ENCODE results near the gene JARID2.
A peak's percentile ranks its signal among the peaks of the same experiment; 100 is the strongest.
"Not testable (repeated sequence)": the region's sequence is repeated elsewhere in the genome, so short reads cannot be mapped to it uniquely, and the experiment has no call there.

Gene JARID2

DNA sequence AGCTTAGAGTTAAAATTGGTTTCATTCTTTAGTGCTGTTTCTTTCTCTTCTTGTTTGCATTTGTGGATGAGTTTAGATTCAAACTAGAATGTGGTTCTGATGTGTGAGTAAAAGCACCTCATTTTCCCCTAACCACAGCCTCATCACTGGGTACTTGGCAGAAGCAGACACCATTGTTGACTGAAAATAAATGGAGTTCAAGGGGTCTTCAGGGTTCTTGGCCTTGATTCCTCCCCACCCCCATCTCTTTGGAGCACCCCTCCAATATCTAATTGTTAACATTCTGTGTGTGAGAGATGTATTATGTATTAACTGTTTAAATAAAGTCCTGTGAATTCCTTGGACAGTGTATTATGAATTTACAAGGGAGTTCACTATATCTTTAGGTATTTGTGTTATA is 59.6 kb downstream of the JARID2 start:
- no peak for FAIRE-seq
- no peak for DNase-seq (ENCODE audit: insufficient read length, low spot score)

DNA sequence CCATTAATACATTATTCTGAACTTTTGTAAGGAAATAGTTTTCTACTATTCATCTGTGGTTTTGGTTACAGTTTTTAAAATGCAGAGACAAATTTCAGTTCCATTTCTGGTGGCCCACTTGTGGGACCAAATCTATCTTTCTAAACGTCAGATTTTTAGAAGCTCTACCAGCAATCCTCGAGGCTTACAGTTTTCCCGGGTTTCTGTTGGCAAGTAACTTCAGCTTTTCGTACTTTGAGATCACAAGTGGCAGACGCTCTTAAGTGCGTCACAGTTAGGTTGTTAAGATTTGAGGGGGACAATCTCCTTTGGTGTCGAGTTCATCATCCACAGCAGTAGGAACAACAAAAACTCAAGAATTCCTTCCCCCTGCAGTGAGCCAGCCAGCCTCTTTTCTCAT is 60.0 kb downstream of the JARID2 start:
- FAIRE-seq (peak; percentile 95), DNase-seq (ENCODE audit: insufficient read length, low spot score) (no peak)

DNA sequence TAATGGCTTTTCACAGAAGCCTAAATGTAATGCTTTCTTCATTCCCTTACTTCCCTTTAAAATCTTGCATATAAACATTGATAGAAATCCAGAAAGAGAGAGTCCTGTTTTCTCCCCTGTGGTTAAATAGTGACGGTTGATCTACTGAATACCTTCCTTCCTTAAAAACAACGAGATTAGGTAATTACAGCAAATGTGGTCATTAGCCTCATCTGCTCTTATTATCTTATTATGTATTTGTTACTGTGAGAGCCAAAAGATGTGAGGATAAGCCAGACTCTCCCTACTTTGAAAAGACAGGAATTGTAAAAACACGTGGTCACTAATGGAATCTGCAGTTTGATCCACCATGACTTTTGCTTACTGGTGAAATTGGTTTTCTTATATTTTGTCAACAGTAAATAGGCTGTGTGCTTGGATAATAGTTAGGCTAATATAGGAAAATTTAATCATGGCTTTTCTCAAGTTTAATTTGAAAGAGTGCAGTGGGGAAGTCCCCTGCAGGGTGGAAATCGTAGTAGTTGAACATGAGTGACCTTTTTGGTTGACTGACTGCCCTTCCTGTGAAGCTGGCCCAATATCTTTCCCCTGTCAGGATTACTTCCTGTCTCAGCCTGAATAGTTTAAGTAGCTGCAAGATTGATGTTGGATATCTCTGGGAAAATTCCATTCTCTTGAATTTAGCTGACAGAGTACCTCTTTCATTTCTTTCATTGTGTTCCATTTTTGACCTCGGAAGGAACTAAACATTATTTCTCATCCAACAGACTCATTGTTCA is 62.8 kb downstream of the JARID2 start:
- FAIRE-seq: peak; percentile 85
- no peak for DNase-seq (ENCODE audit: insufficient read length, low spot score)

DNA sequence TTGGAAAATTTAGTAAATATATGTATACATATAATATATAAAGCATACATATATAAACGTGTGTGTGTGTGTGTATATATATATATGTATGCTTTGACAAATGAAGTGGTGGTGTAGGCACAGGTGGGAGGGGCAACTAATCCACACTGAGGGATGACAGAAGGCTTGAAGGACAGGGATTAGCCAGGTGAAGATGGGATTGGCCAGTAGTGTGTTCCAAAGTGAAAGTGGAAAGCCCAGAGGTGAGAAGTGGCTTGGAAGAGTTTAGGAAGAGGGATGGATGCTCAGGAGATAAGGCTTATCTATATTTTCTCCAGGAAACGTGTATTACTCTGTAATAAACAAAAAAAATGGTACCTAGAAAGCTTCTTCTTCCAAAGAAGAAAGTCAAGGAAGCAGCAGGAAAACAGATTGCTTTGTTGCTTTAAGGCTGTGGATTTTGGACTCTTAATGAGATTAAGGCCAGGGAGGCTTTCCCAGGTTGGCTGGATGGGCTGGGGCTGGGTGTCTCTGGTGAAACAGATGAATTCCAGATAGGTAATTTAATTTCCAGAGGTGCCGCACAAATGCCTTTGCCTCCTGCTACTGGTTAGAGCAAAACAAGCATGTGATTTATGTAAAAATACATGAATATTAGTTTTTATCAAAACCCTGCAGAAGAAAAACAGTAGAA is 63.9 kb downstream of the JARID2 start:
- FAIRE-seq (no peak), DNase-seq (ENCODE audit: insufficient read length, low spot score) (no peak)

DNA sequence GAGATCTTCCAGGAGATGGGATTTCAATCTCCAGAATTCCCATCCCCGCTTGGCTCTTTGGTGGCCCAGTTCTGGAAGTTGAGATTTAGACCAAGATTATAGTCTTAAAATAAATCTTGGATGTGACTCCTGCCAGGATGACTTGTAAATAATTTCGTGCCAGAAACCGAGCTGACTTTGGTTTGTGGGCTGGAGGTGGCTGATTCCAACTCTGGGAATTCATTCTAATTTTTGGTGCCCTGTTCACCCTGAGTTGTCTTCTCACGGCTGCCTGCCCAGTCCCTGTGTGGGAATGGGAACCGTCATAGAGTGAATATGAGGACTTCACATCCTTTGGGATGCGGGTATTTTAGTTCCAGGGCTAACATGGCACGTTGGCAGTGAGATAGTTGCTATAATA is 64.8 kb downstream of the JARID2 start:
- FAIRE-seq (no peak), DNase-seq (ENCODE audit: insufficient read length, low spot score) (no peak)

DNA sequence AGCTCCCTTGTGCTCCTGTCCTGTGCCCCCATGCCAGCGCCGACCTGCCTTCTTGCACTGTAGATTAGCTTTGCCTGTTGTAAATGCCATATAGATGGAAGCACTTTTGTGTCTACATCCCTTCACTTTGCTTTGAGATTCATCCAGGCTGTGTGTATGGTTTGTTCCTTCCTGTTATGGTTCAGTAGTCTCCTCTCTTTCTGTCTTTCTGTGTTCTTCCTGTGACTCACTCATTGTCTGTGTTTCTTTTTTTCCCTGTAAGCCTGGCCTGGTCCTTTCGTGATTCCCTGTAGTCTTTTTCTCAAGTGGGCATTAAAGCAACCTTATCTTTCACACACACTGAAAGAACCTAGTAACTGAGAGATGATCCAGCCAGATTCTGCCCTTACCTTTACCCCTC is 66.6 kb downstream of the JARID2 start:
- DNase-seq (ENCODE audit: insufficient read length, low spot score): no peak

DNA sequence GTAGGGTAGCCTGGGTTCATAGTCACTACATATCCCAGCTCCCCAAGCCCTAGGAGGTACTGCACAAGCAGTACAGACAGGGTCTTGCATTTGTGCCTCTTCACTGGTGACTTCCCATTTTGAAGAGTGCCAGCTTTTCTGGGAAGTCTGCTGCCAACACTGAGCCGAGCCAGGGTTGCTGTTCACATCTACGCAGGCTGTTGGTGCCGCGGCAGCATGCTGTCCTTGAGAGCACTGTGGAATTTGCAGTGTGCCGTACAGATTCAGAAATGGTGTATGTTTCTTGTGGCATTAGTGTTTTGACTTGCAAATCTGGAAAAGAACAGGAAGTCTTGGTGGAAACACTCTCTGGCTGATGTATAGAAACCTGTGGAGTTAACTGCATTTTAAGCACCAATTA is 67.5 kb downstream of the JARID2 start:
- no peak for DNase-seq (ENCODE audit: insufficient read length, low spot score)
- peak; percentile 92 for FAIRE-seq

More for the DNA sequence above, 66.6 kb downstream of the JARID2 start:
- FAIRE-seq: peak; percentile 90

DNA sequence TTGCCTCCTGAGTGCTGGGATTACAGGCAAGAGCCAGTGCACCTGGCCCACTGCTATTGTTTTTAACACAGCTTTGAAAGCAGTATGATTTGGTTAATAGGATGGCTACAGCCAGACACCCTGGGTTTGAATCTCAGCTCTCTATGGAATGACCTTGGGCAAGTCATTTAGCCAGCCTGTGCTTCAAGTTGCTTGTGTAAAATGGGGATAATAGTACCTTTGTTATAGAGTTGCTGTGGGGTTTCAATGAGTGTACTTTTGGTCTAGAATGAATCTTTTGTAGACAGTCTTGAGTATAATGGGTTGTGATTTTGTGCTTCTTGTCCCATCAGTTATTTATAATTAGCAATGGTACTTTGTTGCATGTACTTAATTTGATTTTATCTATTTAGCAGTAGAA is 70.9 kb downstream of the JARID2 start:
- no peak for DNase-seq (ENCODE audit: insufficient read length, low spot score)
- peak; percentile 47 for FAIRE-seq

DNA sequence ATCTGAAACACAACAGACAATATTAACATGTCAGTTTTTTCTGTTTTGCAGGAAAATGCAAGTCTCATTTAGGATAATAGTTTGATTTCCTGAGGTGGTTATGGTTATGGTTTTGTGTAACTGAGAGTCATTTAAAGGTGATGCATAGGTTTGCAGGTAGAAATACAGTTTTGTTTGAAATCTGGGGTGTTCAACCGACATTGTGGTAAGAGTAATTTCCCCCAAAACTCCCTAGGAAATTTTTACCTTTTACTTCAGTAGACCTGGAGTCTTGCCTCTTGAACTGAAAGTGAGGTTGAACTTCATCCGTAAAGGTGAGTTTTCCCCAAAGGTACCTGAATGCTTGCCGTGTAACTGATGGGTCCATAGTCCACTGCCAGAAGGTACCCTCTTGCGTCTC is 71.4 kb downstream of the JARID2 start:
- peak; percentile 40 for FAIRE-seq
- DNase-seq (ENCODE audit: insufficient read length, low spot score): no peak

DNA sequence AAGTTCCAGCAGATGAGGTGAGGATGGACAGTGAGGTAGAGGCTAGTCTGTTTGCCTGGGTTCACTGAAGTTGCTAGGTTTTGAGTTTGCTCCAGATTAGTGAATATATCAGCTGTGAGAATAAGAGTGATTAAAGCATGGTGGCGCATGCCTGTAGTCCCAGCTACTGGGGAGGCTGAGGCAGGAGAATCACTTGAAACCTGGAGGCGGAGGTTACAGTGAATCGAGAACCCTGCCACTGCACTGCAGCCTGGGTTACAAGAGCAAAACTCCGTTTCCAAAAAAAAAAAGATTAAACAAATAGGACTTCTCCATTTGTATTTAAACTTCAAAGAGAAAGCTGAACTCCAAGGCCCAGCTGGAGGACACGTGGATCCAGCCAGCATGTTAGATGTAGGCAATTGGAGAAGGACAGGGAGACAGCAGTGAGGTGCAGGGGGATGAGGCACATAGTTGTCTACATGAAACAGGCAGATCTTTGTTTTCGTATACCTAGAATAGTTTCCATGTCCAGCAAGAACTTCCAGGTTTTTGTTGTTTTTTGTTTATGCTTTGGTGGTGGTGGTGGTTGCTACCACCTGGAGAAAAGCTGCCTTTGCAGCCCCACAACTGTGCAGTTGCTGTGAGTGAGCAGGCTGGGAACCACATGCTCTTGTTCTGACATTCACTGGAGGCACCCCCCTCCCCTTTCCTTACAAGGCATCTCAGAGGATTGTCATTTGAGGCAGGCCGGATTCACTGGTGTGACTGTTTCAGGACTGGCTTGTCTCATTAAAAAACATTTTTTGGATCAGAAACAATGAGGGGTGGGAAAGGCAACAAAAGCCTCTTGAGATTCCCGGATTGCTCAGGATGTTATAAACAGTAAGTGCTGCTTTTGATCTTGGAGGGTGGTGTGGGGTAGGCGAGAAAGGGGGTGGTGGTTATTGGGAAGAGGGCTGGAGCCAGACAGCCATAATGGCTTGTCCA is 72.3 kb downstream of the JARID2 start:
- FAIRE-seq: peak; percentile 56
- DNase-seq (ENCODE audit: insufficient read length, low spot score): no peak

DNA sequence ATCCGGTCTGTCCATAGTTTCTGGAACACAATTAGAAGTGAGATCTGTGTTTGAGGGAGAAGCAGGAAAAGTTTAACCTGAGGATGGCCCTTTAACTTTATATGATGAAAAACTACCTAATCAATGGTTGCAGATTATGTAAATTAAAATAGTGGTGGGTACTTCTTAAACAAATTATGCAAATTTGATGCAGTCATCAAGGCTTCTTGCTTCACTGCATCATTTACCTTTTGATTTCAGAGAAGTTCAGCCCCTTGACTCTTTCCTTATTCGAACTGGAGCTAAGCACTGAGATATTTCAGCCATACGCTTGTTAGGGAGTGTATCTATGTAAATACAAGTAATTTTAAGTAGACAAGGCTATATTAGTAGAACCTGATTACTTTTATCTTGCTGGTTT is 73.8 kb downstream of the JARID2 start:
- FAIRE-seq (no peak), DNase-seq (ENCODE audit: insufficient read length, low spot score) (no peak)

DNA sequence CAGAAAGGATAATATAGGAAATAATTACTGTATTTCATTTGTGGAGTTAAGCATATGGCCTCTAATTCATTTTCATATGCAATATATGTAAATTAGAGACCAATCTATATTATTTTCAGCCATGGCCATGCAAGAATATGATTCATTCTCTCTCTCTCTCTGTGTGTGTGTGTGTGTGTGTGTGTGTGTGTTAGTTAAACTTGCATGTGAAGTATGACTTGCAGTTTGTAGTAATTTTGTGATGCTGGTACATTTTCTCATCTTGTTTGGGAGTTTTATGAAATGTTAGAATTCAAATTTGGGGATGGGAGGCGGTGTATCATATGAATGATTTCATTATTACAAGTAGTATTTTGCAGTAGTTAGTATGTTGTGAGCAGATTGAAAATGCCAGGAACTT is 74.8 kb downstream of the JARID2 start:
- DNase-seq (ENCODE audit: insufficient read length, low spot score): no peak
- FAIRE-seq: no peak

DNA sequence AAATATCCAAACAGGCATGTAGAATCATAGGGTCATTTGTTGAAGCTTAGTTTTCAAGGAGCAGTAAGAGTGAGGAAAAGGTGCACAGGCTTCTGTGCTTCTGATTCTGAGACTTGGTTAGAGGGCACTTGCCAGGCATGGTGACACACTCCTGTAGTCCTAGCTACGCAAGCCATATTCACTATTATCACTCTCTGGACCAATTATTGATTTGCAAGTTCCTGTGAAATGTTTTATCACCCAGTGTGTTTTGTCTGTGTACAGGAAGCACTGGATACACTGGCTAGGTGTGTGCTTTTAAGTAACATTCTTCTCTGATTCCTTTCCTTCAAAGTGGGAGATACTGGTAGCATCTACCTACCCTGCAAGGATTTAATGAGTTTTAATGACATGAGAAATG is 76.3 kb downstream of the JARID2 start:
- FAIRE-seq: no peak
- DNase-seq (ENCODE audit: insufficient read length, low spot score): no peak

DNA sequence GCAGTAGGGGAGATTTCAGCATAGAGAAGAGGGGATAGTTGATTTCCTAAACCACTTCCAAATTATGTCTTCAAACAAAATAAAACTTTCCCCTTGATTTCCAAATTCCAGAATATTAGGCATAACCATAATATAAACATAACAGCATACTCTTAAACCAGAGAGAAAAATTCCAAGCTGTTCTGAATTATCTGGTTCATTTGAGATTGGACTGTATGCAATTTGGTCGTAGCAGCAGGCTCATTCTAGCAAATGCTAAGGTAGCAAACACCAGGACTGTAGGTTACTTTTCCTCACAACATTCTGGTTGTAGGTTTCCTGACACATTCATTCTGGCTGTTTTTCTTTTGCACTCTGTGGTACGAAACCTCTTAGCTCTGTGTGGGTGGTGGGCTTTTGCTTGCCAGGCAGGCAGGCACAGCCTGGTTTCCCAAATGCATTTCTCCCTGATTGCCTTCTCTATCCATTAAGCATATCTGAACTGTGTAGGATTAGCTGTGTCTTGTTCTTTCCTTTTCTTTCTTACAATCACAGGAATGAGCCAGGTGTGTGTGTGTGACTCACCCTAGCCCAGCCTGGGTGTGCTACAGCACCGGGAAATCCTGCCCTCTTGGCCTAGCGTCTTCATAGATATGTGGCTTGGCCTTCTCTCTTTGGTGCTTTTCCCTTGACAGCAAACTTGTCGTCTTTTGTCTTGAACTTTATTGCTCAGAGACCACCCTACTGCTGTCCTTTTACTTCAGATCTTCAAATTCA is 77.1 kb downstream of the JARID2 start:
- FAIRE-seq (no peak), DNase-seq (ENCODE audit: insufficient read length, low spot score) (no peak)

DNA sequence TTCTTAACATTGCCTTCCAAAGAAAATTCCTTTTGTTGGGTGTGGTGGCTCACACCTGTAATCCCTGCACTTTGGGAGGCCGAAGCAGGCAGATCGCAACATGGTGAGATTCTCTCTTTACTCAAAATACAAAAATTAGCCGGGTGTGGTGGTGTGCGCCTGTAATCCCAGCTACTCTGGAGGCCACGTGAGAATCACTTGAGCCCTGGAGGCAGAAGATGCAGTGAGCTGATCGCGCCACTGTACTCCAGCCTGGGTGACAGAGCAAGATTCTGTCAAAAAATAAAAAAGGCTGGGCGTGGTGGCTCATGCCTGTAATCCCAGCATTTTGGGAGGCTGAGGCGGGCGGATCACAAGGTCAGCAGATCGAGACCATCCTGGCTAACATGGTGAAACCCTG is 77.7 kb downstream of the JARID2 start:
- not testable (repeated sequence) for FAIRE-seq; DNase-seq (ENCODE audit: insufficient read length, low spot score)

DNA sequence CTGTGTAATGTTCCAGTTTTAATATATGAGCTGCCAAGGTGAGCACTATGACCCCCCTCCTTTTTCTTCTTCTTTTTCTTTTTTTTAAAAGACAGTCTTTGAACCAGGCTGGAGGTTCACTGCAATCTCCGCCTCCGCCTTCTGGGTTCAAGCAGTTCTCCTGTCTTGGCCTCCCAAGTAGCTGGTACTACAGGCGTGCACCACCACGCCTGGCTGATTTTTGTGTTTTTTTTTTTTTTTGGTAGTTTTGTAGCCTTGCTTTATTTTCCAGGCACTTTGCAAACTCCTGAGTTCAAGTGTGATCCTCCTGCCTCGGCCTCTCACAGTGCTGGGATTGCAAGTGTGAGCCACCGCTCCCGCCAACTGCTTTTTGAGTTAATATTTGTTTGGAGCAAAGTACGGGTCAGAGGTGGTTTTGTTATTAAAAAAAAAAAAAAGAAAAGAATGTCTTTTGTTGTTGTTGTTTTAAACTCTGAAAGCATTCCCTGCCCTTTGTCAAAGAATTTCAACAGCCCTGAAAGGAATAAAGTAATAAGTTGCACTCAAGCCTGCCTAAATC is 78.6 kb downstream of the JARID2 start:
- DNase-seq (ENCODE audit: insufficient read length, low spot score) (no peak), FAIRE-seq (no peak)

DNA sequence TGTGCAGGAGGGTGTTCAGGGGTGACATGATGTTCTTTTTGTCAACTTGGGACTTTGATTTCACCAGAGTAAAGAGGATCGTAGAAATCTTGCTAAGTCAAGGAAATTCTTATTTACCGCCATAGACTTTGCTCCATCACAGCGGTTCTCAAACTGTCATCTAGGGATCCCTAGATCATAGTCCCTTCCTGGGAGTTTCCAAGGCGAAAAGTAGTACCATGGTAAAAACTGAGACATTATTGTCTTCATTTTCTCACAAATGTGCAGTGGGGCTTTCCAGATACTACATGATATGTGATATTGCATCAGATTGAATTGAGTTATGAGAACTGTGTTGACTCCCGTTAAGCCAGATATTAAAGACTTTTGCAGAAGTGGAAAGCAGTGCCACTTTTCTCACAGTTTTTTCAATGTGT is 79.7 kb downstream of the JARID2 start:
- DNase-seq (ENCODE audit: insufficient read length, low spot score) (no peak), FAIRE-seq (peak; percentile 35)

DNA sequence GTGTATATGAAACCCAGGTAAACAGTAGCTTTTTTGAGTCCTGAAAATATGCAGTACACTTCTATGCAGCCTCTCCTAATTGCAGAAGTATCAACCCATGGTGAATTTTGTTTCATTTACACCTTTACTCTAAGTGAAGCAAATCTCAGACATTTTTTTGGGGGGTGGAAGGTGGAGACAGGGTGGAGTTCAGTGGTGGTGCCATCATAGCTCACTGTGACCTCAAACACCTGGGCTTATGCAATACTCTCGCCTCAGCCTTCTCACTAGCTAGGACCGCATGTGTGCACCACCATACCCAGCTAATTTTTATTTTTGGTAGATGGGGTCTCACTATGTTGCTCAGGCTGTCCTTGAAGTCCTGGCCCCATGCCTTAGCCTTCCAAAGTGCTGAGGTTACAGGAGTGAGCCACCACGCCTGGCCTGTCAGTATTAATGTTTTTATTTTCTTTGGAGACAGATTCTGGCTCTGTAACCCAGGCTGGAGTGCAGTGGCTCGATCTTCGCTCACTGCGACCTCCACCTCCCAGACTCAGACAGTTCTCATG is 80.3 kb downstream of the JARID2 start:
- DNase-seq (ENCODE audit: insufficient read length, low spot score) (no peak), FAIRE-seq (no peak)

DNA sequence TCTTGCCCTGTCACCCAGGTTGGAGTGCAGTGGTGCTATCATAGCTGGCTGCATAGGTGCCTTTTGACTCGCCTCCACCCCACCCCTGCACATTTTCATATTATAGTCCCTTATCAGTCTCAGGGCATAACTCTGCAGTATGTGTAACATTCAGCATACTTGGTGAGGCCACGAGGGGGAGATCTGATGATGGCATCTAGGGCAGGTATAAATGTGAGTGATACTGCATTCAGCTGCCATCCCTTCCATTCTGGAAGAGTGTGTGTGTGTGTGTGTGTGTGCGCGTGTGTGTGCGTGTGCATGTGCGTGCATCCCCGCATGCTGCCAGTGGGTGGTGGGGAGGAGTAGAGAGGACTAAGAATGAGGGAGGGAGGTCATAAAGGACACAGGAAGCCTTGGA is 81.4 kb downstream of the JARID2 start:
- FAIRE-seq (peak; percentile 85), DNase-seq (ENCODE audit: insufficient read length, low spot score) (no peak)

DNA sequence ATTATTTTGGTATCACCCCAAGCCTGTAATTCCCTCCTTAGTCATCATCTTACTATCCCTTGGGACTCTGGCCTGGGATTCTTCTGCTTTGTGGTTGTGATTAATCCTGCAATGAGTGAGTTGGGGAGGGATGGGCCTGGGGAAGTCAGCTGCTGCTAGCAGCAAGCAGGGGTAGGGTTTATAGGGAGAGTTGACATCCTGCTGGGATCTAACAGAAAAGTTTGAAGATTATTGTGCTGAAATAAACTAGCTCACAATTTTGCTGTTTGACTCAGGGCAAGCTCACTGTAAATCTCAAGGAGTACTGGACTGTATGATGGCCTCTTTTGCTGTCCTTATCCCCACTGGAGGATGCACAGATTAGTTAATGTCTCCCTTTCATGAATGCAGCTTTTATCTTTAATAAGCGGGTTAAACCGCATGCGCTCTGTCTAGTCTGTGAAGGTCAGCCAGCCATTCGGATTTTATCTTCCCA is 83.4 kb downstream of the JARID2 start:
- FAIRE-seq (no peak), DNase-seq (ENCODE audit: insufficient read length, low spot score) (no peak)
